Hypothalamus (tissue), 51 donors: ENCODE measurements around the gene ZNF540.
"Not testable (repeated sequence)": the region's sequence is repeated elsewhere in the genome, so short reads cannot be mapped to it uniquely, and the experiment has no call there.

ENCODE experiments used
- DNase-seq, 51 donors: peaks; one replicate each; lab custom pipeline; 2025; lab: John Stamatoyannopoulos, UW

ZNF540 gene

DNA sequence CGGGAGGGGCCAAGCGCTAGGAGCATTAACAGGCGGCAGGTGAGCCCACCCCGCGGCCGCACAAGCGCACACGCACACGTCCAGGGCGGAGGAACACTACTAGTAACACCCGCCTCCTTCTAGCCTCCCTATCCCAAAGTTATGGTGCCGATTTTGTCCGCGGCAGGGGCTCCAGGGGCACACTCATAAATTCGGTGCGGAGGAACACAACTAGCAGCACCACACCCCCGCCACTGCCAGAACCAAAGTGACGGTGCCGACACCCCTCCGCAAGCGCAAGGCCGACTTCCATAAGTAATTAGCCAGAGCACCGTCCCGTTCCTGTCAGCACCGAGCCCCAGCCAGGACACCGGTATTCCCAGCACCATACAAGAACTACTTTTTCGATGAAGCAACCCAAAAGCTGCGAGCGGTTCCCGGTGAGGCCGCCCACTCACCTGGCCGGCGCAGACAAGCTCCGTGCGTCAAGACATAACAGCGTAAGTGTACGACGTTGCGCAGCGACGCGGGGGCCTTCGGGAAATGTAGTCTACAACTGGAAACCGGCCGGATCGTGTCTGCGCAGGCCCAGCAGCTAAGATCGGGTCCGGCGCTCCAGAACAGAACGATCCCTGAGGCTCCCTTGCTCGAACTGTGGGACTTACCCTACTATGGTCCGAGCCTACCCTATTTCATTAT, at the start of gene ZNF540, which contains the start of gene ZNF571:
Gene ZNF540, plus strand, starts transcription at position 573 of the 678 bp plus-strand sequence. CDS start 3,572 bp downstream, outside the sequence.
Gene ZNF571, minus strand, starts transcription at position 489 of the 678 bp plus-strand sequence. CDS start 8,116 bp downstream, outside the sequence.
- peak; percentile 64 to 96 (median 88) for DNase-seq

- peak in 3 of 51 donors; percentile 4 to 40 (median 25) for DNase-seq
Observed at GRCh38 chr19:37551129-37551993, 43.3 kb upstream of the ZNF540 start.

- DNase-seq, result no peak
Observed at GRCh38 chr19:37563518-37563917, 31.2 kb upstream of the ZNF540 start.

DNA sequence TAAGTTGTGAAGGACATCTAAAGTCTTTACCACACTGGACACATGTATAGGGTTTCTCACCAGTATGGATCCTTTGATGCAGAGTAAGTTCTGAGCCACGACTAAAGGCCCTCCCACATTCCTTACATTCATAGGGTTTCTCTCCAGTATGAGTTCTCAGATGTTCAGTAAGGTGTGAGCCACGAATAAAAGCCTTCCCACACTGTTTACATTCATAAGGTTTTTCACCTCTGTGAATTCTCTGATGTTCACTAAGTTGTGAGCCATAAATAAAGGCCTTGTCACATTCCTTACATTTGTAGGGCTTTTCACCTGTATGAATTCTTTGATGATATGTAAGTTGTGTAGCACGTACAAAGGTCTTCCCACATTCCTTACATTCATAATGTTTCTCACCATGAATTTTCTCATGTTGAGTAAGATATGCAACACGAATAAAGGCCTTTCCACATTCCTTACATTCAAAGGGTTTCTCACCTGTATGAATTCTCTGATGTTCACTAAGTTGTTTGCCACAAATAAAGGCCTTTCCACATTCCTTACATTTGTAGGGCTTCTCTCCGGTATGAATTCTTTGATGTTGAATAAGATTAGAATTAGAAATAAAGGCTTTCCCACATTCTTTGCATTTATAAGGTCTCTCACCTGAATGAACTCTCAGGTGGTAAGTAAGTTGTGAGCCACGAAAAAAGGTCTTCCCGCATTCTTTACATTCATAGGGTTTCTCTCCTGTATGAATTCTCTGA, 29.9 kb upstream of the ZNF540 start:
- no peak for DNase-seq

- DNase-seq, result no peak
Observed at GRCh38 chr19:37565370-37565669, 29.4 kb upstream of the ZNF540 start.

DNA sequence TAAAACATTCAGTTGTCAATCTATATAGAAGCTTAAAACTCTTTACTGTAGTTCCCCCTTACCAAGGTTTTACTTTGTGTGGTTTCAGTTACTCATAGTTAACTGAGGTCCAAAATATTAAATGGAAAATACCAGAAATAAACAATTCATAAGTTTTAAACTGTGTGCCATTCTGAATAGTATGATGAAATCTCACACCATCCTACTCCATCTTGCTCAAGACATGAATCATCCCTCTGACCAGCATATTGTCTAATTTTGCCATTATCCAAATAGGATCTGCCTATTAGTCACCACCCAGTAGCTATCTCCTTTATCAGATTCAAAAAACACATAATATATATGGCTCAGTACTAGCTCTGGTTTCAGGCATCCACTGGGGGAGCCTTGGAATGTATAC, 22.5 kb upstream of the ZNF540 start:
- no peak for DNase-seq

DNA sequence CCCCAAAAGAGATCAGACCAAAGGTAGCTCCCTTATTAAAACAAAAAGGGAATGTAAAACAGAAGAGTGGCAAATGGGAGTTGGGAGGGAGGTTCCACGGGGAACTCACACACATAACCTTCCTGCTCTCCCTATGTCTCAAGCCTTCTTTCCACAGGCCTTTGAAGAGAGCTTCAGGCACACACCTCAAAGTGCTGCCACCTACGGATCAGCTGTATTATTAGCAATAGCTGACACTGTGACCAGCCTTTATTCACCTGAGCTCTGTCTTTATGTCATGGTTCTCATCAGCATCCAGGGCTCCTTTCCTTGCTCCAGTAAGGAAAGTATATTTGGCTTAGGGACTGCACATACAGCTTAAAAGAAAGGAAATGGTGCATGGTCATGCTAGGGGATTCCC, 11.3 kb upstream of the ZNF540 start:
- no peak for DNase-seq

- peak in 1 of 51 donors; percentile 23 for DNase-seq
Observed at GRCh38 chr19:37593996-37594303, 726 bp upstream of the ZNF540 start.

DNA sequence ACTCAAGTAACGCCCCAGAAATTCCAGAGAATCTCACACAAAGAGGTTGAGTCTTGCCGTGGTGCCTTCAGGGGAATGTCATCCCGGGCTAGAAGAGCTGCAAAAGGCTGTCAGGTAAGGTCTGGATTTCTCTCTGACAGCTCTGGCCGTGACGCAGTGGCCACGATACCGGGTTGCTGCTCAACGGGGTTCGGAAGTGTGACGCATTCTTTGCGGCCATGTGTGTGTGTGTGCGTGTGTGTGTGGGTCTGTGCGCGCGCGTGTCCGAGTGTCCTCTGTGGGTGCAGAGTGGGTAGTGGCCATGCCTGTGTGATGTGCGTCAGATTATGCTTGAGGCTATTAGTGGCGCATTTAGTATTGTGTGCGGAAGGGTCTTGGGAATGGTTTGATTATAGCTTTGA, 306 bp downstream of the ZNF540 start:
- peak in 42 of 51 donors; percentile 8 to 90 (median 64) for DNase-seq

DNA sequence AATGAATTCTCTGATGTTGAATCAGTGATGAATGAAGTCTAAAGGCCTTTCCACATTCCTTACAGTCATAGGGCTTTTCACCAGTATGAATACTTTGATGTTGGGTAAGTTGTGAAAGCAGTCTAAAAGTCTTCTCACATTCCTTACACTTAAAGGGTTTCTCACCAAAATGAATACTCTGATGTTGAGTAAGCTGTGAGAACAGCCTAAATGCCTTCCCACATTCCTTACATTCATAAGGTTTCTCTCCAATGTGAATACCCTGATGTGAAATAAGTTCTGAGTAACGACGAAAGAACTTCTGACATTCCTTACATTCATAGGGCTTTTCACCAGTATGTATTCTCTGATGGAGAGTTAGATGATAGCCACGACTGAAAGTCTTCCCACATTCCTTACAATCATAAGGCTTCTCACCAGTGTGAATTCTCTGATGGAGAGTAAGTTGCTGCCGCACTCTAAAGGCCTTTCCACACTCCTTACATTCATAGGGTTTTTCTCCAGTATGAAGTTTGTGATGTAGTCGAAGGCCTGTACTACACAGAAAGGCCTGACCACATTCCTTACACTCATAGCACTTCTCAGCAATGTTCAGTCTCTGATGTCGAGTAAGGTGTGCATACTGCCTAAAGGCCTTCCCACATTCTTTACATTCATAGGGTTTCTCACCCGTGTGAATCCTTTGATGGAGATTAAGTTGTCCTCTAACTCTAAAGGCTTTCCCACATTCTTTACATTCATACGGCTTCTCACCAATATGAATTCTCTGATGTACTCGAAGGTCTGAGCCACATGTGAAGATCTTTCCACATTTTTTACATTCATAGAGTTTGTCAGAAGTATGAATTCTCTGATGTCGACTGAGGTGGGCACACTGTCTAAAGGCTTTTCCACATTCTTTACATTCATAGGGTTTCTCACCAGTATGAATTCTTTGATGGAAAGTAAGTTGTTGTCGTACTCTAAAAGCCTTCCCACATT, 40.7 kb downstream of the ZNF540 start:
- no peak for DNase-seq

GRCh38 chr19:37654118-37654517, 59.4 kb downstream of the ZNF540 start:
- DNase-seq, result no peak

GRCh38 chr19:37654629-37655300, 60.1 kb downstream of the ZNF540 start:
- DNase-seq, result peak in 43 of 51 donors; percentile 3 to 70 (median 36)

DNA sequence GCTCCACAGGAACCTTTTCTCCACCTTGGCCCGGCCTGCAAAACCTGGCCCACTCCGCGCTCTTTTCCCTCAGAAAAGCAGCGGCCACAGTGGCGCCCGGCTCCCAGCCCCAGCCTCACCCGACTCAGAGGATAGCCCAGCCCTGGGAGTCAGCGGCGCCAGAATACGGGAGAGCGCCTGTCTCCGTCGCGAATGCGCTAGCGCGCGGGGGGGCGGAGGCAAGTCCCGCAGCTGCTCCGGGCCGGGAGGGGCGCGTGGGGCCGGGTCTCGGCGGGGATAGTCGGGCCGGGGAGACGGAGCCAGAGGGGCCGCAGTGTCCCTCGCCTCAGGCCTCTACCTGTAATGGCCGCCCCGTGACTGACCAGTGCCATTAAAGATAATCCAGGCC, 60.6 kb downstream of the ZNF540 start, which contains the start of gene ZFP30:
Gene ZFP30, minus strand, starts transcription at position 165 of the 388 bp plus-strand sequence. CDS start 7,643 bp downstream, outside the sequence.
- peak; percentile 58 to 96 (median 89) for DNase-seq

- peak; percentile 54 to 96 (median 79) for DNase-seq
Observed at GRCh38 chr19:37655689-37656371, 61.2 kb downstream of the ZNF540 start.

GRCh38 chr19:37657157-37657556, 62.5 kb downstream of the ZNF540 start:
- not testable (repeated sequence) for DNase-seq
